Stimulated activated CD8-positive, alpha-beta memory T cell treated with anti-CD3 and anti-CD28 coated beads, Interleukin-2, amount 100 ng/mL, for 1 hour (primary cell): ENCODE data around the gene ZNF10.

ENCODE experiments used
- DNase-seq, 2 donors: peaks; one replicate each; pipeline ENCODE4 v3.0.0-alpha.2; 2020; ENCODE audit warnings: low read depth in 2 of 2

ZNF10 gene

DNA sequence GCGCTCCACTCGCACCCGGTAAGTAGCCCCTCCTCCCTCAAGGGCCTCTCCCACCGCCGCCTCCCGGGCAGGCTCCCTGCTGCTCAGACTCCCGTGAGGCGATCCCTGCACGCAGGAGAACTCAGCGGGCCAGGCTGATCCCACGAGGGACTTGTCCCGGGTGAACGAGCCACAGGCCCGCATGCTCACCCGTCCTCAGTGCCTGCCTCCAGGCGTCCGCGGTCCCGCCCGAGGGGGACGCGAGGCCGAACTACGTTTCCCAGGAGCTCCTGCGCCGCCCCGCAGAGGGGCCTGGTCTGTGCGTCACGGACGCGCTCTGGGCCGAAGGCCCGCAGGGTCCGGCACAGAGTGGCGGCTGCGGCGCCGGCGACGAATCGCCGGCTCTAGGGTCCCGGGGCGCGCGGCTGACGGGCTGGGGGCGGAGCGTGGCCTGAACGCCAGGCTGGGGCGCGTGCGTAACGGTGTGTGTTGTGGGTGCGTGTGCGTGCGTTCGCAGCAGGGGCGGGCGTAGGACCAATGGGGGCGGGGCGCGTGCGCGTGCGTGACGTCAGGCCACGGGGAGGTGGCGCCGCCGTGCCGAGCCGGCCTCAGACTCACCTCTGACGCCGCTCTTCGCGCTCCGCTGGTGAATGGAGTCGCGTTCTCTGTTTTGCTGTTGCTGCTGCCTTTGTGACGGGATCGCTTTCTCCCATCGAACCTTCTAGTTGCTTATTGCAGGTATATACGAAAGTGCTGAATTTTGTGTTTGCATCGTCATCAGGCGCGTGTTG, at the start of gene ZNF10, which contains the start of gene ZNF891:
ZNF10 (plus strand) TSS at position 590 of the 770 bp plus-strand sequence. CDS start 13,866 bp downstream, outside the sequence.
ZNF891 (minus strand) TSS at position 237 of the 770 bp plus-strand sequence. CDS start 8,356 bp downstream, outside the sequence.
- peak; percentile 93 to 94 for DNase-seq

DNA sequence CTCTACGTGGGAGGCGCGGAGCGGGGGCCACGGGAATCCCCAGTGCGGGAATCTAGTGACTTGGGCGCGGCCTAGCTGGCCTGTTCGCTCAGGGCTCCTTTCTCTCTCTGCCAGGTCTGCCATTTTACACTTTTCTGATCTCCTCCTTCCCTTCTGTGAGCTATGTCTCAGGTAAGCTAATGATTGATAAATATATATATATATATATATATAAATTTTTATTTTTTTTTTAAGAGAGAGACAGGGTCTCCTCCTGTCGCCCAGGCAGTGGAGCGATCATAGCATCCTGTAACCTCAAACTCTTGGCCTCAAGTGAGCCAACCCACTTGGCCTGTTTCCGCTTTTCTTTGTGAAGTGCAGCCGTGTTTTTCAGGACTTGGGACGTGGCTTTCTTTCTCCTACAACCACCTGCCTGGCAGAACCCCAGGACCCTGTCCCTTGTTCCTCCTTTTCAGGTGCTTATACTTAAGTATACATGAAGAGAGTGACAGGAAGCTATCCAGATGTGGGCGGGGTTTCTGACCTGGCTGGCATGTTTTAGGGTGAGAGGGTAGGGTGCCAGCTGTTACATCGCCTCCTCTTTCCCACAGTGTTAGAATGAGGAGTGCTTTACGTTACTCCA, 49.2 kb upstream of the ZNF10 start:
- no peak for DNase-seq

DNA sequence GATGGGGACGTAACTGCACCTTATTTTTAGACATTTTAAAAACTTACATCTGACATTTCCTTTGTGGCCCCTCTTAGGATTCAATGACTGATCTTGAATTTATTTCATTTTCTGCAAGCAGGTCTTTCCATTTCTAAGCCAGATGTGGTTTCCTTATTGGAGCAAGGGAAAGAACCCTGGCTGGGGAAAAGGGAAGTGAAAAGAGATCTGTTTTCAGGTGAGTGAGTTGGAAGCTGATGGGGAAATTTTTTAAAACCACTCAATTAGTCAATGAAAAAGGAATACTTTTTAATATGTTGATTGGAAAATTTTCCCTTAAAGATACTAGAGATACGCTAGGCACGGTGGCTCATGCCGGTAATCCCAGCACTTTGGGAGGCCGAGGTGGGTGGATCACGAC, 47.1 kb upstream of the ZNF10 start:
- no peak for DNase-seq

DNA sequence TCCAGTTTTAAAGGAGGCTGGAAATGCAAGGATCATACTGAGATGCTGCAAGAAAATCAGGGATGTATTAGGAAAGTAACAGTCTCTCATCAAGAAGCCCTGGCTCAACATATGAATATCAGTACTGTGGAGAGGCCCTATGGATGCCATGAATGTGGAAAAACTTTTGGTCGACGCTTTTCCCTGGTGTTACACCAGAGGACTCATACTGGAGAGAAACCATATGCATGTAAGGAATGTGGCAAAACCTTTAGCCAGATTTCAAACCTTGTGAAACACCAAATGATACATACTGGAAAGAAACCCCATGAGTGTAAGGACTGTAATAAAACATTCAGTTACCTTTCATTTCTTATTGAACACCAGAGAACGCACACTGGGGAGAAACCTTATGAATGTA, 24.8 kb upstream of the ZNF10 start:
- no peak for DNase-seq

DNA sequence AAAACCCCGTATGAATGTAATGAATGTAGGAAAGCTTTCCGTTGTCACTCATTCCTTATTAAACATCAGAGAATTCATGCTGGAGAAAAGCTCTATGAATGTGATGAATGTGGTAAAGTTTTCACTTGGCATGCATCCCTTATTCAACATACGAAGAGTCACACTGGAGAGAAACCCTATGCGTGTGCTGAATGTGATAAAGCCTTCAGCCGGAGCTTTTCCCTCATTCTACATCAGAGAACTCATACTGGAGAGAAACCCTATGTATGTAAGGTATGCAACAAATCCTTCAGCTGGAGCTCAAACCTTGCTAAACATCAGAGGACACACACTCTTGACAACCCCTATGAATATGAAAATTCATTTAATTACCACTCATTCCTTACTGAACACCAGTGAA, 24.2 kb upstream of the ZNF10 start:
- DNase-seq: no peak

DNA sequence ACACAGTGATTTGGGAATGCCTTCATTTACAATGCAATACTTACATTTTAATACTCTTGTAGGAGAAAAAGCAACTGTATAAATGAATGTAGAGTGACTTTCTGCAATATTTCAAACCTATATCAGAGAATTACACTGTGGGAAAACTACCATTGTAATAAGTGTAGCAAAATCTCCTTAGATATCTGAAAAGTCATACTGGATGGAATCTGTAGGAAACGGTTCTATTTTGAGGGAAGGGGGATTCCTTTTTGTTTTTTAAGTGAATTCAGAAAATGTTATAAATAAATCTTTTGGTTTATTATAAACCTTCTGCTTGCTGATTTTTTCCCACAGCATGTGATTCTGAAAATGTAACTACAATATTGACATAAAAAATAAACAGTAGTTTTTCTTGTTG, 23.3 kb upstream of the ZNF10 start:
- DNase-seq: no peak

DNA sequence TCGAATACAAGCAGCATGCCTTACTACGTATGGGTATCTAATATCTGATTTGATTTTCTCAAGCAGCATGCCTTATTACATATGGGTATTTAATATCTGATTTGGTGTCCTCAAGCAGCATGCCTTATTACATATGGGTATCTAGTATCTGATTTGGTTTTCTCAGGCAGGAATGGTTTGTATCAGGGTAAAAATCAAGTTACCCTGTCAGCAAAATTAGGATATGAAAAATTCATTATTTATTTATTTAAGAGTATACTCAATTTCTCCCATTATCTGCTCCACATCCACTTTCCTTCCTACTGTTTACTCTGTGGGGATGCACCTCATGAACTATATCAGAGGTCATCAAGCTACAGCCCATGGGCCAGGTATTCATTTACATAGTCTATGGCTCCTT, 22.3 kb upstream of the ZNF10 start:
- DNase-seq: no peak

DNA sequence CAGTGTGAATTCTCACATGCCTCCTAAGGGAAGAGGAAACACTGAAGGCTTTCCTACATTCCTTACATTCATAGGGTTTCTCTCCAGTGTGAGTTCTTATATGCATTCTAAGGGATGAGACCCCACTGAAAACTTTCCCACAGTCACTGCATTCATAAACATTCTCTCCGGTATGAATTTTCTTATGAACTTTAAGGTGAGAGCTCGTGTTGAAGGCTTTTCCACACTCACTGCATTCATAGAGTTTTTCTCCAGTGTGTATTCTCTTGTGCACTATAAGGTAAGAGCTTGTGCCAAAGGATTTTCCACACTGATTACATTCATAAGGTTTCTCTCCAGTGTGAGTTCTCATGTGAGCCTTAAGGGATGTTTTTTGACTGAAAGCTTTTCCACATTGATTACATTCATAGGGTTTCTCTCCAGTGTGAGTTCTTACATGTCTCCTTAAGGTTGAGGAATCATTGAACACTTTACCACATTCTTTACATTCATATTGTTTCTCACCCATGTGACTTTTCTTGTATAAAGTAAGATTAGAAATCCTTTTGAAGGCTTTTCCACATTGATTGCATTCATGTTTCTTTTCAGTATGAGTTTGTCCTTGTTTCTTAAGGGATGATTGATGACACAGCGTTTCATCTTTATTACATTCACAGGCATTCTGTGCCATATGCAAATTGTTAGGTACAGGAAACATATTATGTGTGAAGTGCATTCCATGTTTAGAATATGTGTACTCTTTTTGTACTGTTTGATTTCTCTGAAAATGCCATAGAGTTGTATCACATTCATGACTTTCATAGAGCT, 9.8 kb upstream of the ZNF10 start:
- DNase-seq: no peak

DNA sequence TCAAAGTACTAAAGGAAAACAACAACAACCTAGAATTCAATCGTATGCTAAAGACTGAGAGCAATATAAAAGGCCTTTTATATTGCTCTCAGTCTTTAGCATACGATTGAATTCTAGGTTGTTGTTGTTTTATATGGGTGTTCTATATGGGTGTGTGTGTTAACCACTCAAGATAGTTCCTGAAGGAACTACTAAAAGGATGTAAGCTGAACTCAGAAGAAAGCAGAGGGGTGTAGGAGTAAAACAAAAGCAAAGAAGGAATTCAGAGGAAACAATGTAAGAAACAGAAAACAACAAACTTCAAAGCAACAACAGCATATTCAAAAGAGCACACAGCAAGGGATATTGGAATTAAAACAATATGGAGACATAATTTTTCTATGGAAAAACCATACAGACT, 5.8 kb upstream of the ZNF10 start:
- no peak for DNase-seq

DNA sequence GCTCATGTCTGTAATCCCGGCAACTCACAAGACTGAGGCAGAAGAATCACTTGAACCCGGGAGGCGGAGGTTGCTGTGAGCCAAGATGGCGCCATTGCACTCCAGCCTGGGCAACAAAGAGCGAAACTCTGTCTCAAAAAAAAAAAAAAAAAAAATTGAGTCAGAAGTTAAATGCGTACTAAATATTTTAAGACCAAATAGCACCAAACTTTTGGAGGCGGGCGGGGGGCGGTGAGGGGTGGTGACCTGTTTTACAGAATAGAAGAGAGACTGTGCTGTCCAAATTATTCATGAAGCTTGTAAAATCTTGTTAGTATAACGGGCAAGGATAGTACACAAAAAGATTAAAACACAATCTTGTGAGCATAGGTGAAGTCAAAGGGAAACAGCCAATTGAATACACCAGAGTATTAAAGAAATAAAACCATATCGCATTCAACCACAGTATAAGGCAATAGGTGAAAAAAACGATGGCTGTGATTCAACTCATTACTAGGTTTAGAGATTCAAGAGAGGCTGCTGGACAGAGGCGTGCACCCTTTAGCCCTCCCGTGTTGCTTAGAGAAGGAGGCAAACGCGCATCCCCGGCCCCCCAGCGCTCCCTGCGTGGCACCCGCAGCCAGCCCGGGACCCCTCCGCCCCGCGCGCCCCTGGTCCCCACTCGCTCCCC, 924 bp upstream of the ZNF10 start:
- DNase-seq: peak in 1 of 2 donors; percentile 0

DNA sequence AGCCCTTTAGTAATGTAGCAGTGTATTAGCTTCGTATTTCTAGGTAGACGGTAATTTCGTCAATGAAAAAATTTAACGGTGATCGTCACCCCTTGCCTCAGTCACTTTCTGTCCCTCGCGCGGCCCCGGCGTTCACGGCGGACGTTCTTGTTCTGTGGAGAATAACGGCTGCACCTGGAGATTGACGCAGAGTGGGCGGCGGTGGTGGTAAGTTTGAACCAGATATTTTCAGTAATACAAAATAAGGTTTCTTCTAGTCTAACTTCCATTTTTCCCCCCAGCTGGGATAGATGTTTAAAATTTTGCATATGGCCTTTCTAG, 341 bp downstream of the ZNF10 start:
- DNase-seq: no peak

DNA sequence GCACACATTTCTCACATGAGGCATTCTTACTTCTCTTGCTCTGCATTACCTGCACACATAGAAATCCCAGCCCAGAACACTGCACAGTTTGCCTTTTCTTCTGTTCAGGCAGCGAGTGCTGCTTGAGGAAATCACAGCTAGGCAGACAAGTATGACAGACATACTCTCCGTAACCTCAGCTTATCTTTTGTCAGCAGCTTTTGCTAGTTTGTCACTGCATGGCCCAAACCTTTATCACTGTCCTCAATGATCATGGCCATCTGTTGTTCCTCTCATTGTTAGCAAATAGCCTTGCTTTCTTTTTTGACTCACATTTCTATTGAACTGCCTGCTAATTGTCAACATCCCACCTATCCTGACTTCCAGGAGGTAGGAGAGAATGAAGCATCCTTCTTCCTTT, 5.3 kb downstream of the ZNF10 start:
- no peak for DNase-seq

DNA sequence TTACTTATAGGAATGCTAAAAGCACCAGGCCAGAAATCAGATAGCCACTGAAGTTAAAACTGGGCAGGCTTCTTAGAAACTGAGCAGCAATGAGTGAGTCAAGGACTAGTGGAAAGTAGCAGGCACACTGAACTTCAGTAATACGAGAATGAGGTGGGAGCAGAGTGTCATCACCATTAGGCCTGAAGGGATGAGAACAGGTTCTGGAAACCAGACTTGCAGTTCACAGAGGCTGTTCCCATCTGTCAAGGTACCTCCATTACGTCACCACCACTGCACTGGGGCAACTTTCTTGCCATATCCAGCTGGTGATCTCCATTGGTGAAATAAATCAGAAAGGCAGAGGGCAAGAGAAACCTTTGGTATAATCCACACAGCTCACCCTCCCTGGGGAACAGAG, 15.6 kb downstream of the ZNF10 start:
- no peak for DNase-seq

DNA sequence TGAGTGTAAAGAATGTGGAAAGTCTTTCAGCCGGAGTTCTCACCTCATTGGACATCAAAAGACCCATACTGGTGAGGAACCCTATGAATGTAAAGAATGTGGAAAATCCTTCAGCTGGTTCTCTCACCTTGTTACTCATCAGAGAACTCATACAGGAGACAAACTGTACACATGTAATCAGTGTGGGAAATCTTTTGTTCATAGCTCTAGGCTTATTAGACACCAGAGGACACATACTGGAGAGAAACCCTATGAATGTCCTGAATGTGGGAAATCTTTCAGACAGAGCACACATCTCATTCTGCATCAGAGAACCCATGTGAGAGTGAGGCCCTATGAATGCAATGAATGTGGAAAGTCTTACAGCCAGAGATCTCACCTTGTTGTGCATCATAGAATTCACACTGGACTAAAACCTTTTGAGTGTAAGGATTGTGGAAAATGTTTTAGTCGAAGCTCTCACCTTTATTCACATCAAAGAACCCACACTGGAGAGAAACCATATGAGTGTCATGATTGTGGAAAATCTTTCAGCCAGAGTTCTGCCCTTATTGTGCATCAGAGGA, 25.8 kb downstream of the ZNF10 start:
- DNase-seq: no peak

DNA sequence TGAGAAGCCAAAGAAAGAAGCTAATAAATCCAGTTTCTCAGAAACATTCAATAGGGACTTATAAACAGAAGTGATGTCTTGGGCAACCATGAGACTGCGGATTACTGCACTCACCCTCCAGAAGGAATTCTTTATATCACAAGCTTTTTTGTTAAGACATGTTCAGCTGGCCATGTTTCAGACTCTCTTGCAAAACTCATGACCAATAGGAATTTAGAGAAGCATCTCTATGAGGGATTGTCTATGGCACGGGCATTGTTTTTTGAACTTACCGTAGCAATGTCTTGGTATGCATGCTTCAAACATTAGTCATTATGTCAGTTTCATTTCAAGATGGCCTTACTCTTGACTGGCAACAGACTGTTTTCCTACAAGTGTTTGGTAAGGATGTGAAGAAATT, 35.3 kb downstream of the ZNF10 start:
- no peak for DNase-seq

DNA sequence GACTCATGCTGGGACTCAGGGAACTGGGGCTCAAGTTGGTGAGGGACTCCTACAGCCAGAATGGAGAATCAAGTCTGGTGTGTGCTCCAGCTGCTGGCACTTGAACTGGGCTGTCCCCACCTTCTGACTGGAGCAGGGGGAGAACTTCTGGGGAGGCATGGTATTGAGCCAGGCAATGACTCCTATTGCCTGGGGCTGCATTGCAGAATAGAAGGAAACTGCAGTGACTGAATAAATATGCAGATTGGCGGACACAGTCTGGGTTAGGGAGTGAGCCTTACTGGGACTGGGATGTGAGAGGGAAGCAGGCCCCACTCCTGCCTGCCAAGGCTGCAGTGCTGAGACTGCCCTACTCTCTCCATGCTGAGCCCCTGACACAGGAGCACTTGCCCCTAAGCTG, 42.1 kb downstream of the ZNF10 start:
- no peak for DNase-seq

DNA sequence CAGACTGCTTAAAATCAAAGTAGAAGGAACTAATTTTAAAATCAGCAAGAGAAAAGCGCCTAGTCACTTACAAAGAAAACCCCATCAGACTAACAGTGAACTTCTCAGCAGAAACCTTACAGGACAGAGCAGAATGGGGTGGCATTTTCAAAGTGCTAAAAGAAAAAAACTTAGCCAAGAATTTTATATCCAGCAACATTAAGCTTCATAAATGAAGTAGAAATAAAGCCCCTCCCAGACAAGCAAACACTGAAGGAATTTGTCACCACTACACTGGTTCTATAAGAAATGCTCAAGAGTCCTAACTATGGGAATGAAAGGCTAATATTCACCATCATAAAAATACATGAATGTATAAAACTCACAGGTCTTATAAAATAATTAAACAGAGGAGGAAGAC, 44.5 kb downstream of the ZNF10 start:
- no peak for DNase-seq

DNA sequence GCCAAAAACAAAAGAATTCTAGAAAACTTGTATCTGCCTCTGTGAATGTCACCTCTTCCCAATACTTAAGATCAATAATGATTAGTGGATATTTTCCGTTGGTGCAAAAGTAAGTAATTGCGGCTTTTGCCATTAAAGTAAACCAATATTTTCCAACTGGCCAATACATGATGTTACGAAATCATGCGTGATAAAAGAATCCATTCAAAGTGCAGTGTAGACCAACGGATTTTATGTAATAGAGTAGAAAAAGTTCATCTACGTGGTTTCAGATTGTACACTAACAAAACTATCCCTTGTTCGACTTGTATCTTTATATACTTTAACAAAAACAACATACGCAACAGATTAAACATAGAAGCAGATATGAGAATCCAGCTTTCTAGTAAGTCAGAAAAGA, 50.2 kb downstream of the ZNF10 start:
- DNase-seq: no peak

DNA sequence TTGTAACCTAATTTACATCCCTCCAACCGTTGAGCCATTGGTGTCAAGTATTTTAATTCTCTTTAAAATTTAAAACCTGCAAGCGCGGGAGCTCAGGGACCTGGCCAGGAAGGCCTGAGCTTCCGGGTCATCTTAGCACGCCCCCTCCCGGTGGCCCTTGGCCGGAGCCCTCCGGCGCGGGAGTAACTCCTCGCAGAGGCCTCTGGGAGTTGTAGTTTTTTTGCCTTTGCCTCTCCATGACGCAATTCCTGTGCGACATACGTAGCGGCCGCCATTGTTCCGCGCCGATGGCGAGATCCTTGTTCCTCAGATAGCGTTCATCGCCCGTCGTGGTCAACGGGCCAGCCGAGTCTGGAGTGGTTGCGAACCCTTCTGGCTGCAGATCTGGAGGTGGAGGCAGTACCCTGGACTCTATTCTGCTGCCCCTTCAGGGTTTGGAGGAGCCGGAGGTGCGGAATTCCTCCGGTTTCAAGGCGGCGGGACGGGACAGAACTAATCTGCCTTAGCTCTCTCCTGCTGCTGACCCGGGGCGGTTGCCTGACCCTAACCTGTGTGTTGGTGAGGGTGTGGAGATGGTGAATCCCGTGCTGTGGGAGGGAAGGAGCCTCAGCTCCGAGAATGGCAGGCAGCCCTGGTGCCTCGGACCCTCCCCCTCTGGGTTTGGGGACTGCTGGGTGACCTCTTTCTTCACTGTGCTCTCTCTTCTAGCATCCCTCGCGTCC, 51.0 kb downstream of the ZNF10 start, which contains the start of gene ZNF268:
ZNF268 (plus strand) TSS at position 258 of the 722 bp plus-strand sequence. CDS start 503 bp downstream, outside the sequence.
- DNase-seq: peak; percentile 78 to 82

DNA sequence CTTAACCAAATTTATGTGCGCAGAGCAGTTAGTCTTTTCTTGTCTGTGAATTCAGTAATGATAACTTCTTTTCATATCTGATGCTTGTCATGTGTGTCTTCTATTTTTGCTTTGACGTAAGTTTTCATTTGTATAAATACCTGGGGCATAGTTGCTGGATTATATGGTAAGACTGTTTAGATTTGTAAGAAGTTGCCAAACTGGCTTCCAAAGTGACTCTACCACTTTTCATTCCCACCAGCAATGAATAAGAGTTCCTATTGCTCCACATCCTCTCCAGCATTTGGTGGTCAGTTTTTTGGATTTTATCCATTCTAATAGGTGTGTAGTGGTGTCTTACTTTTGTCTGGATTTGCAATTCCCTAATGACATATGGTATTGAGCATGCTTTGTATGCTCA, 59.7 kb downstream of the ZNF10 start:
- DNase-seq: no peak

DNA sequence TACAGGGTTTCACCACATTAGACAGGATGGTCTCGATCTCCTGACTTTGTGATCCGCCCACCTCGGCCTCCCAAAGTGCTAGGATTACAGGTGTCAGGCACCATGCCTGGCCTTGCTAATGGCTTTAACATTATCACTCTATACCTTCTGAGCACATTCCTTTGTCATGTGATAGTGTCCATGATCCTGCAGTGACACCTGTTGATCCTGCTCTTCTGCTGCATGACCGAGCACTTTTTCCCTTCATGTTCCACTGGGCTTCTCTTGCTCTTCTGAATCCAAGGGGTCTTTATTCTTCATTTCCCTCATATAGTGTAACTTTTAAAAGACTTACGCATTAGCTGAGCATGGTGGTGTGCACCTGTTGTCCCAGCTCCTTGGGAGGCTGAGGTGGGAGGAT, 62.4 kb downstream of the ZNF10 start:
- DNase-seq: no peak
